Dermis microvascular lymphatic vessel endothelial cell (primary cell): ENCODE data around the gene HSPH1. TPM values are rescaled to one million over a fixed set of nuclear protein-coding genes. Genes with fewer than 3 reads are reported as not detected.
"Not testable (repeated sequence)": the region's sequence is repeated elsewhere in the genome, so short reads cannot be mapped to it uniquely, and the experiment has no call there.

Experiments
- DNase-seq, 2 donors: peaks; one replicate each; pipeline versions ENCODE4 v3.0.0 to v3.0.0-alpha.2; 2010; ENCODE audit warnings: low read depth in 2 of 2
- total RNA-seq: library from RNA; depleted of rRNA; stranded (reverse); fragments of >200 nt; gene quantifications from 2 replicates; pipeline ENCODE4 v1.2.1, GENCODE V29; 2014

The HSPH1 gene
- total RNA-seq, 1 donor from 2014 or later = 54.4 TPM

DNA sequence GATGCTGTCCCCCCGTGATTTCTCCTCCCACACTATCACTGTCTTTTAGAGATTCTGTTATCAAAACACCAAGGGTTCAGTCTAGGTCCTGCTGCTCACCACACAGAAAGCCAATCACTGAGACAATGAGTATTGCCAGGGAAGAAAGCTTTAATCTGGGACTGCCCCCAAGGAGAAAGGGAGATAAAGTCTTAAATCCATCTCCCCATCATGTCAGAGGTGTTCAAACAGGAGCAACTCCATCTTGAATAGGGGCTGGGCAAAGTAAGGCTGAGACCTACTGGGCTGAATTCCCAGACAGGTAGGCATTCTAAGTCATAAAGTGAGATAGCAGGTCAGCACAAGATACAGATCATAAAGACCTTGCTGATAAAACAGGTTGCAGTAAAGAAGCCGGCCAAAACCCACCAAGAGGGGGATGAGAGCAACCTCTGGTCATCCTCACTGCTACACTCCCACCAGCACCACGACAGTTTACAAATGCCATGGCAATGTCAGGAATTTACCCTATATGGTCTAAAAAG lies 63.7 kb downstream of the HSPH1 start:
- not testable (repeated sequence) for DNase-seq

DNA sequence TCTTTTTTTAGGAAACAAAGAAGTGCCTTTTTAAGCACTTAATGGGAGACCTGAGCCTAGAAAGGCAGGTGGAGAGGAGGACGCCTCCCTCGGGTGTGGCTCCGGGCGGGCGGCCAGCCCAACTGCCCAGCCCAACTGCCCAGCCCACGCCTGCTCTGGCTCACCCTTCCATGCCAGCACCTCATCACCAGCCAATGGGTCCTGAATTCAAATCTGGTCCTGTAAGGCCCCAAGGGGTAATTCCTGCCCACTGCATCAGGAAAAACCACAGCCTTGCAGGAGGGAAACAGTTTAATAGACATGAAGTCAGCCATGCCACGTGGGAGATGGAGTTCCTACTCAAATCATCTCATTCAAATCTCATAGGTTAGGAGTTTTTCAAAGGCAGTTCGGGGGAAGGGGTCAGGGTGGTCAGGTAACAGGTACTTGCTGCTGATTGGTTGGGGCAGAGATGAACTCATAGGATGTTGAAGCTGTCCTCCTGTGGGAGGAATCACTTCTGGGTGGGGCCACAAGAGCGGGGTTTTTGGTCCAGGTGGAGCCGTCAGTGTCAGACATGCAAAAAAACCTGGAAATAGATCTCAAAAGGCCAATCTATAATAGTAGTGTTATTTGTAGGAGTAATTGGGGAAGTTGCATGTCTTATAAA lies 64.9 kb downstream of the HSPH1 start:
- DNase-seq = no peak

DNA sequence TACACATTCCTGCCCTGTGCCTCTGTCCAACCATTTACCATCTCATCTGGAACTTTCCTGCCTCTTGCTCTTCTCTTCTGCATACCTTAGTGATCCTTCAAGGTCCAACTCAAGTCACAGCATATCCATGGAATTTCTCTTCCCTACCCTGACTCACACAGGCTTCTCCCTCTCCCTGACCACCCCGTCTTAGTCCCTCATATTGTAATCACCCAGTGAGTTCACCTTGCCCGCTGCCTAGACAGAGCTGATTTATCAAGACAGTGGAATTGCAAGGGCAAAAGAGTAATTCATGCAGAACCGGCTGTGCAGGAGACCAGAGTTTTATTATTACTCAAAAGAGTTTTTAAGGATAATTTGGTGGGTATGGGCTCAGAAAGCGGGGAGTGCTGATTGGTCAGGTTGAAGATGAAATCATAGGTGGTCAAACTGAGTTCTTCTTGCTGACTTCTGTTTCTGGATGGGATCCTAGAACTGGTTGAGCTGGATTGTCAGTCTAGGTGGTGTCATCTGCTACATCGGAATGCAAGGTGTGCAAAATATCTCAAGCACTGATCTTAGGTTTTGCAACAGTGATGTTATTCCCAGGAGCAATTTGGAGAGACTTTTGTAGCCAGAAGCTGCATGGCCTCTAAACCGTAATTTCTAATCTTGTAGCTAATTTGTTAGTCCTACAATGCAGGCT lies 67.2 kb downstream of the HSPH1 start:
- DNase-seq = no peak

DNA sequence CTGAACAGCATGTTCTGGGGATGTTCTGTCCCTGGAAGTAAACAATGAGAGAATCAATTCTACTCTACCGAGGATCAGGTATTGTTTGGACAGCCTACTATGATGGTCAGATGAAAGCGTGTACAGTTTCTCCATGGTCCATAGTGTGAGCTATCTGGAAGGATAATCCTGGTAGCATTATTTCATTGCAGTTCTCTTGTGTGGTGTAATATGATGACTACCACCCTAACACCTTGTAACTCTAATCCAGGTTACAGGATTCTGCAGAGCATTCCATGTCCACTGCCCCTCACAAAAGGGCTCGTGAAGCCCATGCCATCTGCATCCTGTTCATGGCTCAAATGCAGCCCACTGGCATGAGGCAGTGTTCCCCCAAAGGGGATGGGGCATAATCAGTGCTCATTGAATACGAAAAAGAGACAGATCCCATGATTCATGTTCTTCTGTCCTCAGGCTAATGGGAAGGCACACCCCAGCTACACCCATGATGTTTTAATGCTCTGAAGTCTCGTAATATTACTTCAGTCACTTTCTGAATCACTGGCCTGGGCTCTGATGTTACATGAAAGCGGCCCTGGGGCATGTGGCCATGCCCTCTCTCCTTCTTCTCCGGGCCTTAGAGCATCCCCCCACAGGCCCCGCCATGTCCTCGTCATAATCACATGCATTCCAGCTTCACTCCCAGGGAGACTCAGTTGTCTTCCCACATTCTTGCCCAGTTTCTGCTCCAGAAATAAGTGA lies 68.4 kb downstream of the HSPH1 start:
- DNase-seq = no peak

DNA sequence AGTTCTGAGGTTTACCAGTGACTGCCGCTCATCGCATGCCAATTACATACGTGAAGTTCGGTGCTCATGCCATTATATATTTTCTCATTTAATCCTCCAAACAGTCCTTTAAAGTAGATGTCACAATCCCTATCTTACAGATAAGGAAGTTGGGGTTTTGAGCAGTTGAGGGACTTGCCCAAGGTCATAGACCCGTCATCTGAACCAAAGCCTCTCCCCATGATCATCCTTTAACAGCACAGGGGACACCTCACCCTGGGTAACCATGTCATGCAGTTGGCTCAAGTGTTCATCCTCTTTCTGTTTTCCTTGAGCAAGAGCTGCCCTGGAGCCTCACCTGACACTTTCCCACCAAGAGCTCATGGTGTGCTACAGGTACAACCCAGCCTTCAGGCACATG lies 69.1 kb downstream of the HSPH1 start:
- DNase-seq = no peak

DNA sequence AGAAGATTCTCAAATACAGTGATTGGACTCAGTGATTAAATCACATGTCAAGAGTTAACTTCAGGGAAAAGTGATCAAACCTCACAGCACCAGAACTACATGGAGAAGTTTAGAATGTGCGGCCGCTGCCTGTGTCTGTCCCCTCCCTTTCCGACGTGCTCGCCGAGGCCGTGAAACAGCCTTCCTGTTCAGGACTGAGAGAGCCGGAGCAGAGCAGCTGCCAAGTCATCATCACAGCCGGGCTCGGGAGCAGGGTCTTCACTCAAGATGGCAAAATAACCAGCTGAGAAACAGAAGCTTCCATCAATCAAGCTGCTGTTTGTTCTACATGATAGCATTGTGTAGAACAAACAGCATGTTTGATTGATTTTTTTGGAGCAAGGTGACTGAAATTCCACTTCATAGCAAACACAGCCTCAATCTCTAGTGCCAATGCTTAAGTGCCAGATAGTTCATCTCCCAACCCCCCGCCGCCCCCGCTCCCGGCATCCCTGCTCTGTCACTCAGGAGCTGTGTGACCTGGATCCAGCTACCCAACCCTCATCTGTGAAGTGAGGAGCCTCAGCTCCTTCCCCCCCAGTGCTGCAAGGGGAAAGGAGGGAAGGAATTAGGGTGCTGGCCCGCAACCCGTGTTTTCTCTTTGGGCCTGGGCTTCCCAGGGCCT lies 70.6 kb downstream of the HSPH1 start:
- peak; percentile 42 to 76 for DNase-seq

DNA sequence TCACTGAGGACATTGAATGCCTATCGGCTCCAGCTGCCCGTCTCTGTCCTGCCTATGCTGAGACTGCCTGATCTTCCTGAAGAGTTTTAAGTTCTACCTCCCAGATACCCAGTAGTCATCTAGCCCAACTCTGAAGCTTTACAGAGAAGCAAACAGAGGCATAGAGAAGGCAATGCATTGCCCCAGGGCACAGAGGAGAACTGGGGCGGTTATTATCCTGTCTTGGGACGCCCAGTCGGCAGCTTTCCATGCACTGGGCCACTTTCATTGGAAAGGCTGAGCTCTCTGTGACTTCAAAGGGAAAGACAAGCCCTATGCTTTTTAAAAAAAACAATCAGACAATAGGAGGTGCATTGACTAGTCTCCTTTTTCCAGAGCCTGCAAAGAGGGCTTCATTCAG lies 71.6 kb downstream of the HSPH1 start:
- DNase-seq = no peak

DNA sequence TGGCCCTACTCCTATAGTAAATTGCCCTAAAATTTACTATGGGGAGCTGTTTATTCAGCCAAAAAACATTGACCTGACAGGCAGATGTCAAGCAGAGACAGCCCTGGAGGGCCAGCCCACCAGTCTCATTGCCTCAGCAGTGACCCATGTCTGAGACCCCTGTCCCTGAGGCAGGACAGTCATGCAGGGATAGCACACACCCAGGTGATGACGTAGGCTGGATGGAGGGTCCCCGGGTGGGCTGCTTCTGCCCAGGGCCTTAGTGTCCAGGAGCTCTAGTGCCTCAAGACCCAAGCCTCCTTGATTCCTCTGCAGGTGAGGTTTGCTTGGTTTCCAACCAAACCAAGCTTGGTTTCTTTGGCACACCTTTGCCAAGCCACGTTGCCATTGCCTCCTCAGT lies 72.1 kb downstream of the HSPH1 start:
- no peak for DNase-seq

DNA sequence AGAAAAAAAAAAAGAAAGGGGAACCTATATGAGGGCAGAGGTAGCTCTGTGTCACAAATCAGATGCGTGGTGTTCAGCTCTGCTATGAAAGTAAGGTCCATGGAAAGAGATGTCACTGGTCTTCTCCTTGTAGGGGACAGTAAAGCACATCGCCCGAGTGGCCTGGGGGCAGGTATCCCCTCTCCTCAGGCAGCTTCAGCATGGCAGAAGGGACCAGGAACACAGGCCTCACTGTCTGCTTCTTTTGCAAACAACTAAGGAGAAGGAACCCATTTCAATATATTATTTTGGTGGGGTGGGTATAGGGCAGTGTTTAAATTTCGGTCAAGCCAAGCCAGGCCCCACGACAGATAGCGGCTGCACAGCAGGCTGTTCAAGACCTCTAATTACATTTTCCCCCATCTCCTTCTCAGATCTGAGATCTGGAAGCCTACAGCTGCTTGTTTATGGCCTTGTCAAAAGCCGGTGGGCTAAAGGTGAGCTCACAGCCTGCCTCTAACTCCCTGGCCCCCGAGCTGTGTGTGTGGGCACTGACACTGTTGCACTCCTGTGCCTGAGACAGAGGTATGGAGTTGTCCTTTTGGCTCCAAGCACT lies 72.8 kb downstream of the HSPH1 start:
- DNase-seq = no peak

Other genes starting within 250 kb of the HSPH1 start
- not detected in 2 replicates for gene TEX26, start 229.2 kb downstream of the HSPH1 start, total RNA-seq
- 30.8 and 33.0 TPM in 2 replicates for gene B3GLCT, start 38.1 kb upstream of the HSPH1 start, total RNA-seq